ENCODE data around the gene KDM6A.

GRCh38 chrX:45134315-45134731, 261.3 kb downstream of the KDM6A start:
- TF ChIP-seq CTCF (IDR thresholded peaks at IDR 0.05) (no peak), TCF7L2 (IDR thresholded peaks at IDR 0.05; ENCODE audit: low read depth, low read length) (no peak), POLR2AphosphoS5 (IDR thresholded peaks at IDR 0.05; ENCODE audit: low read depth, low read length) (no peak)
